Upper lobe of right lung (tissue), 1 donor: ENCODE measurements around the gene ZNF746. TPM values are rescaled to one million over a fixed set of nuclear protein-coding genes. Genes with fewer than 3 reads are reported as not detected.
A peak's percentile ranks its signal among the peaks of the same experiment; 100 is the strongest.
"Not testable (repeated sequence)": the region's sequence is repeated elsewhere in the genome, so short reads cannot be mapped to it uniquely, and the experiment has no call there.

ENCODE experiments used
- ATAC-seq: fragments of 200-7000 bp; cut with Tn5 transposase; one replicate; pipeline ENCODE4 v1.9.1; 2020; ENCODE audit warnings: mild to moderate bottlenecking, moderate library complexity
- DNase-seq: peaks from one replicate; pipeline ENCODE4 v3.0.0-alpha.2; 2020
- H3K27ac ChIP-seq: fragments of 200-600 bp; one replicate; pipeline ENCODE4 v1.8.0; 2022
- H3K27me3 ChIP-seq: fragments of 200-600 bp; one replicate; pipeline ENCODE4 v1.8.0; 2022; ENCODE audit warnings: mild to moderate bottlenecking
- H3K36me3 ChIP-seq: fragments of 200-600 bp; one replicate; pipeline ENCODE4 v1.8.0; 2022
- H3K4me1 ChIP-seq: fragments of 200-600 bp; one replicate; pipeline ENCODE4 v1.8.0; 2022
- H3K4me3 ChIP-seq: fragments of 200-600 bp; one replicate; pipeline ENCODE4 v1.8.0; 2022; ENCODE audit warnings: mild to moderate bottlenecking
- H3K9me3 ChIP-seq: fragments of 200-600 bp; one replicate; pipeline ENCODE4 v1.8.0; 2022
- CTCF ChIP-seq: fragments of 200-600 bp; IDR thresholded peaks from one replicate; pipeline ENCODE4 v1.8.0; 2022; ENCODE audit warnings: antibody characterized with exemption
- intact Hi-C: fragments of 100-400 bp; cut with DNase I; formaldehyde crosslinking; loops from one replicate; pipeline ENCODE4 v1.11.0; 2022
- total RNA-seq: library from RNA; stranded (reverse); fragmentation: NEBNext Ultra II Directional; extraction: Animal tissue kit (Norgen Biotek cat#: 25700); gene quantifications from one replicate; pipeline ENCODE4 v1.2.1, GENCODE V29; 2021
- donor health status: DM: no; HTN: yes; CAD: no; lungs with severe emphysema.

The ZNF746 gene
- total RNA-seq, 1 donor from 2014 or later, result 17.0 TPM

DNA sequence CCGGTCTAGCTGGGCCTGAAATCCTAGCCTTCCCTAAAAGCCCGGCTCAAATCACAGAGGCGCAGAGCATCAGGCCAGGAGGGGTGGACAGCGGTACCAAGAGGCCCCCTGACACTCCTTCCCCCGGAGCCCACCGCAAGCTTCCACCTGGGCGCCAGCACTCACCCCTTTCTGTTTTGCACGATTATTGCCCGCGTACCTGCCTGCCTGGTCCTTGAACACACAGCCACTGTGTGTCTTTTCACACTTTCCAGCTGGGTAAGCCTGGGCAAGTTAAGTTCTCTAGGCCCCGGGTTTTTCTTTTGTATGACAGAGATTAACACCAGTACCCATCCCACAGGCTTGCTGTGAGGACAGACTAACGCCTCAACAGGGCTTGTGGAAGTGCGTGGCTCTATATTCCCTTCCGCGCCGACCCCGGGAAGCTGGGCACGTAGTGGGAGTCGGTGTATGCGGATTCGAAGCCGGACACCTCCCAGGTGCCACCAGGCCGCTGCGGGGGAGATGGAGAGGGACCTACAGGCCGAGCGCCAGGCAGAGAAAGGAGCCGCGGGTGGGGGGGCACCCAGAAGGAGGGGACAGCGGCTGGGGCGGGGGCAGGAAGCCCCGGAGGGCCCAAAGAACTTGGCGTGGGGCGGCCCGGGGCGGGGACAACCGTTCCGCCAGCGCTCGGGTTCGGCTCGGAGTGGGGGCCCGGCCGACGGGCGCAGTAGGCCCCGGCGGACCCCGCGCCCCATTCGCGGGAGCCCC, 792 bp downstream of the ZNF746 start:
- peaks cover 23% of the 10 kb centered on the region for H3K4me1 ChIP-seq
- ATAC-seq (peak; percentile 39), DNase-seq (peak; percentile 85)
- no peaks in the 10 kb centered on the region for H3K27me3 ChIP-seq
- peak overlapping the region; percentile 73 for H3K4me3 ChIP-seq
- H3K36me3 ChIP-seq, result peaks cover 25% of the 10 kb centered on the region
- intact Hi-C loops, result no loop called here
- no peaks in the 10 kb centered on the region for H3K9me3 ChIP-seq
- no peak for TF ChIP-seq CTCF
- H3K27ac ChIP-seq, result peak overlapping the region; percentile 86

GRCh38 chr7:149495785-149496641, 1.6 kb downstream of the ZNF746 start:
- TF ChIP-seq CTCF, result no peak
- H3K4me3 ChIP-seq, result peak overlapping the region; percentile 73
- peak overlapping the region; percentile 51 for H3K27ac ChIP-seq
- intact Hi-C loops, result no loop called here
- peaks cover 33% of the 10 kb centered on the region for H3K36me3 ChIP-seq
- DNase-seq (no peak), ATAC-seq (no peak)
- H3K9me3 ChIP-seq, result no peaks in the 10 kb centered on the region
- H3K27me3 ChIP-seq, result no peaks in the 10 kb centered on the region
- peaks cover 23% of the 10 kb centered on the region for H3K4me1 ChIP-seq

GRCh38 chr7:149494738-149495368, 2.8 kb downstream of the ZNF746 start:
- Histone ChIP-seq H3K4me1 (peaks cover 23% of the 10 kb centered on the region), H3K27ac (peak overlapping the region; percentile 51), H3K27me3 (no peaks in the 10 kb centered on the region), H3K36me3 (peaks cover 45% of the 10 kb centered on the region), H3K4me3 (no peak overlapping the region), H3K9me3 (no peaks in the 10 kb centered on the region)
- DNase-seq, result no peak
- no peak for ATAC-seq
- TF ChIP-seq CTCF, result no peak
- intact Hi-C loops, result no loop called here

GRCh38 chr7:149493975-149494374, 3.6 kb downstream of the ZNF746 start:
- H3K4me3 ChIP-seq, ATAC-seq, H3K9me3 ChIP-seq, DNase-seq, H3K27me3 ChIP-seq, H3K27ac ChIP-seq, intact Hi-C loops: not testable (repeated sequence)
- peaks cover 47% of the 10 kb centered on the region for H3K36me3 ChIP-seq
- H3K4me1 ChIP-seq, result peaks cover 23% of the 10 kb centered on the region

DNA sequence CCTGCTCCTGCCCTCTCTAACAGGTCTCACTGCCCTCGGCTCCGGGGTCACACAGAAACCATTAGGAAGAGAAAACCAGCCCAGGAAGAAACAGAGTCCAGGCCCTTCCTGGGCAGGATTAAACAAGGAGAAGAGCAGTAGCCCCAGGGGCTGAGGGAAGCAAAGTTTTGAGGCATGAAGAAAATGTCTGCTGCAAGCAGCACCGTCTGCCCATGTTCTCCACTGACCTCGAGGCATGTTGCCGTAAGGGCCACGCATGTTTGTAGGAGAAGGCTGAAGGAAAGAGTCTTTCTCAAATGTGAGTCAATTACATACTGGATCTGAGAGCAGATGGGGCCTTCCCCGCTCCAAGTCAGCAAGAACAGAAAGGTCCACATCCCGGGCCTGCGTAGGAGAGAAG, 4.2 kb downstream of the ZNF746 start:
- H3K9me3 ChIP-seq, result no peaks in the 10 kb centered on the region
- intact Hi-C loops, result no loop called here
- no peak for TF ChIP-seq CTCF
- H3K4me1 ChIP-seq, result peaks cover 22% of the 10 kb centered on the region
- no peaks in the 10 kb centered on the region for H3K27me3 ChIP-seq
- no peak overlapping the region for H3K27ac ChIP-seq
- ATAC-seq (no peak), DNase-seq (no peak)
- no peak overlapping the region for H3K4me3 ChIP-seq
- peaks cover 52% of the 10 kb centered on the region for H3K36me3 ChIP-seq
